HepG2 (cell line): ENCODE results near the gene CPXM1. TPM values are rescaled to one million over a fixed set of nuclear protein-coding genes. Genes with fewer than 3 reads are reported as not detected.

Source experiments
- ATAC-seq: fragments of 200-7000 bp; cut with Tn5 transposase; 3 replicates; pipeline ENCODE4 v1.9.1; 2020; ENCODE audit warnings: mild to moderate bottlenecking, moderate library complexity
- BruUV-seq: library from RNA; stranded (reverse); fragments of 400-500 nt; replicated peaks from 2 replicates; lab custom pipeline; 2021; lab: Mats Ljungman, UMichigan
- CTCF ChIA-PET: fragments of 300-600 bp; formaldehyde crosslinking; extraction: SDS; loops from one replicate; lab custom pipeline; 2021; ENCODE audit warnings: low total read pairs, inconsistent platforms, low intra/inter-chr PET ratio; lab: Yijun Ruan, JAX
- POLR2A ChIA-PET: fragments of 350-600 bp; sonication (Branson Sonifier 250); formaldehyde crosslinking; loops from one replicate; lab custom pipeline; 2020; ENCODE audit warnings: antibody characterized with exemption, inconsistent platforms; lab: Yijun Ruan, JAX
- DNase-seq: peaks from one replicate; pipeline ENCODE4 v3.0.0-alpha.2; 2015; ENCODE audit warnings: low spot score
- FAIRE-seq: peaks from 3 replicates; lab custom pipeline; 2011; peaks lifted over from hg19 to GRCh38; lab: Jason Lieb, UNC
- H2AFZ ChIP-seq: one replicate; pipeline ENCODE4 v1.6.1; 2011; ENCODE audit warnings: low read length, inconsistent platforms
- H3K27ac ChIP-seq: fragments of 300-600 bp; 3 replicates; pipeline ENCODE4 v1.8.0; 2011; ENCODE audit warnings: mixed run types, mild to moderate bottlenecking, mixed read lengths, low read length, inconsistent platforms; ENCODE audit not compliant: insufficient read depth; ENCODE audit errors: extremely low read length
- H3K27me3 ChIP-seq, 2 experiments: fragments of 200-600 bp in 1 of 2; 2 replicates in 1 of 2; 3 replicates in 1 of 2; pipeline versions ENCODE4 v1.6.0 to v1.8.0; 2011; ENCODE audit warnings: low read length in 2 of 2, mild to moderate bottlenecking in 2 of 2, moderate library complexity in 2 of 2, inconsistent platforms in 1 of 2; ENCODE audit not compliant: insufficient read depth in 2 of 2, control insufficient read depth in 1 of 2
- H3K36me3 ChIP-seq, 2 experiments: fragments of 200-600 bp in 1 of 2; replicated peaks in 1 of 2; 2 replicates in 1 of 2; 3 replicates in 1 of 2; pipeline versions ENCODE4 v1.5.1 to v1.8.0; 2011; ENCODE audit warnings: low read length in 2 of 2, inconsistent platforms in 1 of 2; ENCODE audit not compliant: insufficient read depth in 2 of 2, control insufficient read depth in 1 of 2
- H3K4me1 ChIP-seq: 2 replicates; pipeline ENCODE4 v1.5.1; 2012; ENCODE audit warnings: low read length, inconsistent platforms; ENCODE audit not compliant: insufficient read depth
- H3K4me2 ChIP-seq: 2 replicates; pipeline ENCODE4 v1.6.0; 2011; ENCODE audit warnings: low read depth, low read length, inconsistent platforms
- H3K4me3 ChIP-seq, 3 experiments: fragments of 200-600 bp in 1 of 3; sonication (generic), shearing (Covaris generic) in 1 of 3; replicated peaks in 1 of 3; 2 replicates each; pipeline ENCODE4 v1.5.1; 2011 to 2016; ENCODE audit warnings: low read length in 3 of 3, inconsistent platforms in 2 of 3, low read depth in 2 of 3, mild to moderate bottlenecking in 2 of 3, control low read depth in 1 of 3, mixed read lengths in 1 of 3; ENCODE audit not compliant: insufficient read depth in 1 of 3
- H3K79me2 ChIP-seq: one replicate; pipeline ENCODE4 v1.6.1; 2011; ENCODE audit warnings: low read length, inconsistent platforms; ENCODE audit not compliant: insufficient read depth
- H3K9ac ChIP-seq: 2 replicates; pipeline ENCODE4 v1.6.0; 2011; ENCODE audit warnings: mild to moderate bottlenecking, low read depth, low read length, inconsistent platforms; ENCODE audit not compliant: insufficient read depth
- H3K9me3 ChIP-seq: 2 replicates; pipeline ENCODE4 v1.5.1; 2012; ENCODE audit warnings: mild to moderate bottlenecking, low read length
- H4K20me1 ChIP-seq: 2 replicates; pipeline ENCODE4 v1.6.0; 2011; ENCODE audit warnings: inconsistent platforms, mild to moderate bottlenecking, low read length, moderate library complexity; ENCODE audit not compliant: insufficient read depth
- IRF2 ChIP-seq: IDR thresholded peaks from 2 replicates; pipeline ENCODE4 v1.6.1; 2018; ENCODE audit warnings: missing genetic modification reagents, missing compliant biosample characterization
- MBD4 ChIP-seq: IDR thresholded peaks from 2 replicates; pipeline ENCODE4 v1.6.1; 2012; ENCODE audit warnings: low read length, inconsistent platforms, borderline replicate concordance
- STAT5B ChIP-seq: sonication (generic); formaldehyde crosslinking; IDR thresholded peaks from 2 replicates; pipeline ENCODE4 v1.4.0; 2020; ENCODE audit warnings: missing genetic modification reagents
- TRAFD1 ChIP-seq: sonication (generic); formaldehyde crosslinking; IDR thresholded peaks from 2 replicates; pipeline ENCODE4 v1.5.1; 2020; ENCODE audit warnings: missing genetic modification reagents, mild to moderate bottlenecking, borderline replicate concordance
- ZNF260 ChIP-seq: sonication (generic); formaldehyde crosslinking; IDR thresholded peaks from 2 replicates; pipeline ENCODE4 v1.4.0; 2020; ENCODE audit warnings: missing genetic modification reagents, low read depth, mild to moderate bottlenecking, borderline replicate concordance
- ZNF768 ChIP-seq: sonication (generic); formaldehyde crosslinking; IDR thresholded peaks from 2 replicates; pipeline ENCODE4 v1.4.0; 2020; ENCODE audit warnings: missing genetic modification reagents
- ZSCAN25 ChIP-seq: sonication (generic); formaldehyde crosslinking; IDR thresholded peaks from 2 replicates; pipeline ENCODE4 v1.8.0; 2022; ENCODE audit warnings: mild to moderate bottlenecking, missing genetic modification reagents
- WGBS: methylation state at CpG from one replicate; pipeline ENCODE4 v1.1.6; 2017; ENCODE audit warnings: low lambda C conversion rate; 5-methylcytosine and 5-hydroxymethylcytosine counted together
- in situ Hi-C: cut with HindIII; loops from 2 replicates; pipeline ENCODE4 v1.10.0; 2017; ENCODE audit warnings: low pct_unique_long_range_greater_than_20kb; ENCODE audit not compliant: extremely low pct_ligation_motif_present
- intact Hi-C: fragments of 100-400 bp; cut with micrococcal nuclease; formaldehyde crosslinking; loops from one replicate; pipeline ENCODE4 v1.10.0; 2022; ENCODE audit not compliant: unreplicated experiment
- polyA plus RNA-seq, 8 experiments: library from polyadenylated mRNA; depleted of rRNA in 3 of 8; stranded (reverse) in 7 of 8; unstranded in 1 of 8; fragments of >200 nt; fragmentation: Illumina TruSeq in 4 of 8; extraction: Trizol in 4 of 8; gene quantifications; 2 replicates each; pipeline versions ENCODE4 v1.2.1 to v1.2.3, GENCODE V29; 2011 to 2016; ENCODE audit warnings: low read depth in 4 of 8, missing spikeins in 1 of 8, mixed read lengths in 1 of 8; ENCODE audit not compliant: insufficient read depth in 1 of 8
- total RNA-seq, 5 experiments: library from RNA; depleted of rRNA; stranded (reverse); fragments of >200 nt; fragmentation: Illumina TruSeq; extraction: Trizol; gene quantifications; 2 replicates each; pipeline ENCODE4 v1.2.3, GENCODE V29; 2016; ENCODE audit warnings: low read depth in 1 of 5
- TF ChIP-seq, protein P1 (sequence below), 2 experiments: sonication (generic) in 1 of 2; formaldehyde crosslinking in 1 of 2; IDR thresholded peaks; 2 replicates each; pipeline versions ENCODE4 v1.4.0 to v1.6.1; 2018 to 2020; ENCODE audit warnings: missing genetic modification reagents in 2 of 2, borderline replicate concordance in 1 of 2, low read depth in 1 of 2, mild to moderate bottlenecking in 1 of 2, missing biosample characterization in 1 of 2

The CPXM1 gene
- total and polyA plus RNA-seq, 2 of the 13 experiments (the other 11 are each of a cell fraction or from before 2014, with no cell fraction given) = 0.07 TPM; not detected in 1

GRCh38 chr20:2757969-2758368 lies 42.5 kb downstream of the CPXM1 start:
- TF ChIP-seq ZNF768 (CRISPR knock-in tag) (no peak), TRAFD1 (CRISPR knock-in tag) (no peak), ZNF260 (CRISPR knock-in tag) (no peak), IRF2 (CRISPR knock-in tag) (no peak), ZSCAN25 (no peak), STAT5B (CRISPR knock-in tag) (no peak), MBD4 (no peak)
- TF ChIP-seq, protein P1, sequence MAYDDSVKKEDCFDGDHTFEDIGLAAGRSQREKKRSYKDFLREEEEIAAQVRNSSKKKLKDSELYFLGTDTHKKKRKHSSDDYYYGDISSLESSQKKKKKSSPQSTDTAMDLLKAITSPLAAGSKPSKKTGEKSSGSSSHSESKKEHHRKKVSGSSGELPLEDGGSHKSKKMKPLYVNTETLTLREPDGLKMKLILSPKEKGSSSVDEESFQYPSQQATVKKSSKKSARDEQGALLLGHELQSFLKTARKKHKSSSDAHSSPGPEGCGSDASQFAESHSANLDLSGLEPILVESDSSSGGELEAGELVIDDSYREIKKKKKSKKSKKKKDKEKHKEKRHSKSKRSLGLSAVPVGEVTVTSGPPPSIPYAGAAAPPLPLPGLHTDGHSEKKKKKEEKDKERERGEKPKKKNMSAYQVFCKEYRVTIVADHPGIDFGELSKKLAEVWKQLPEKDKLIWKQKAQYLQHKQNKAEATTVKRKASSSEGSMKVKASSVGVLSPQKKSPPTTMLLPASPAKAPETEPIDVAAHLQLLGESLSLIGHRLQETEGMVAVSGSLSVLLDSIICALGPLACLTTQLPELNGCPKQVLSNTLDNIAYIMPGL (CRISPR knock-in tag; IDR thresholded peaks at IDR 0.05; ENCODE audit: borderline replicate concordance in 1 of 2, low read depth in 1 of 2) = no peak
- Histone ChIP-seq H3K27me3 (peaks cover 21 to 84% of the 10 kb centered on the region in 2 experiments), H3K36me3 (no peaks in the 10 kb centered on the region), H3K4me1 (peaks cover 10% of the 10 kb centered on the region), H3K9ac (no peak overlapping the region), H3K79me2 (no peaks in the 10 kb centered on the region), H3K4me2 (no peak overlapping the region), H2AFZ (no peak overlapping the region), H4K20me1 (no peaks in the 10 kb centered on the region), H3K4me3 (no peak overlapping the region), H3K27ac (no peak overlapping the region), H3K9me3 (no peaks in the 10 kb centered on the region)
- 38% methylated on average over 5 of the region's 5 CpGs for WGBS
- in situ Hi-C loops (loop anchor here (5.0 to 10.0 kb wide), 2 partner anchors 87 to 104 kb away; partner anchors contain the start of genes PCED1A and VPS16), intact Hi-C loops (no loop called here)
- no peak for DNase-seq
- BruUV-seq = no TSS peak
- POLR2A ChIA-PET = no interaction called here
- no peak for ATAC-seq
- no peak for FAIRE-seq
- CTCF ChIA-PET = no interaction called here
